ENCODE measurements around the gene STK32B. TPM values are rescaled to one million over a fixed set of nuclear protein-coding genes. Genes with fewer than 3 reads are reported as not detected.

The STK32B gene
- polyA plus RNA-seq, 1 of the 3 experiments (the other 2 are of a cell fraction): 0.20 TPM

- Histone ChIP-seq H4K20me1 (ENCODE audit: insufficient read depth) (no peaks in the 10 kb centered on the region), H3K4me3 (ENCODE audit: low read depth in 2 of 2, low read length in 1 of 2) (no peak overlapping the region), H3K36me3 (replicated peaks in 1 of 2; ENCODE audit: control insufficient read depth in 1 of 2, insufficient read depth in 2 of 2, low read length in 1 of 2) (no peaks in the 10 kb centered on the region), H3K27me3 (ENCODE audit: insufficient read depth) (no peaks in the 10 kb centered on the region), H2AFZ (ENCODE audit: low read depth) (no peak overlapping the region), H3K4me1 (ENCODE audit: control insufficient read depth in 1 of 2, insufficient read depth in 2 of 2, low read depth in 1 of 2, low read length in 1 of 2) (no peaks in the 10 kb centered on the region), H3K9ac (no peak overlapping the region), H3F3A (replicated peaks; ENCODE audit: insufficient read depth) (no peaks in the 10 kb centered on the region), H3K27ac (ENCODE audit: low read depth in 2 of 2, low read length in 1 of 2) (no peak overlapping the region), H3K4me2 (no peak overlapping the region), H3K9me3 (no peaks in the 10 kb centered on the region), H3K9me2 (no peaks in the 10 kb centered on the region), H3K79me2 (ENCODE audit: insufficient read depth) (no peaks in the 10 kb centered on the region)
- TF ChIP-seq ZBTB33 (IDR thresholded peaks at IDR 0.05; ENCODE audit: borderline replicate concordance, low read depth): no peak
- TF ChIP-seq RXRA (IDR thresholded peaks at IDR 0.05; ENCODE audit: borderline replicate concordance, low read depth): no peak
- no peak for TF ChIP-seq USF1 (IDR thresholded peaks at IDR 0.05; ENCODE audit: borderline replicate concordance, low read depth)
- no peak for TF ChIP-seq RFX5 (IDR thresholded peaks at IDR 0.05; ENCODE audit: low read length)
- TF ChIP-seq TAF1 (IDR thresholded peaks at IDR 0.05; ENCODE audit: borderline replicate concordance, low read depth, low read length): no peak
- no peak for TF ChIP-seq EZH2phosphoT487 (IDR thresholded peaks at IDR 0.05; ENCODE audit: borderline replicate concordance, low read depth)
- no peak for TF ChIP-seq FOSL2 (IDR thresholded peaks at IDR 0.05; ENCODE audit: borderline replicate concordance, low read depth)
- TF ChIP-seq FOXJ3 (CRISPR knock-in tag; IDR thresholded peaks at IDR 0.05): no peak
- TF ChIP-seq IRF3 (IDR thresholded peaks at IDR 0.05; ENCODE audit: low read depth, low read length): no peak
- TF ChIP-seq RAD21 (IDR thresholded peaks at IDR 0.05; ENCODE audit: low read length): no peak
- TF ChIP-seq SMC3 (IDR thresholded peaks at IDR 0.05; ENCODE audit: low read depth, low read length): no peak
- no peak for TF ChIP-seq GABPA (IDR thresholded peaks at IDR 0.05; ENCODE audit: low read depth)
- no peak for TF ChIP-seq FOXM1 (IDR thresholded peaks at IDR 0.05; ENCODE audit: low read depth)
- no peak for TF ChIP-seq TEAD4 (IDR thresholded peaks at IDR 0.05; ENCODE audit: borderline replicate concordance, insufficient read depth)
- no peak for TF ChIP-seq PBX3 (IDR thresholded peaks at IDR 0.05)
- TF ChIP-seq RCOR1 (IDR thresholded peaks at IDR 0.05; ENCODE audit: low read length): no peak
- no peak for TF ChIP-seq USF2 (IDR thresholded peaks at IDR 0.05; ENCODE audit: borderline replicate concordance, low read depth, low read length)
- no peak for TF ChIP-seq NRF1 (IDR thresholded peaks at IDR 0.05; ENCODE audit: low read depth, low read length)
- 11% methylated on average over 5 of the region's 5 CpGs for WGBS (ENCODE audit: low lambda C conversion rate)
- POLR2A ChIA-PET: no interaction called here
- CTCF ChIA-PET: no interaction called here
- DNase-seq: no peak
These were observed 75.0 kb downstream of the STK32B start for GRCh38 chr4:5126231-5126630.

All from SK-N-SH (cell line).